OCI-LY3 (cell line): ENCODE results near the gene CCN6.
"Not testable (repeated sequence)": the region's sequence is repeated elsewhere in the genome, so short reads cannot be mapped to it uniquely, and the experiment has no call there.

Source experiments
- H2AFZ ChIP-seq: fragments of 200-600, 300-600 bp; shearing (Covaris generic); 2 replicates; pipeline ENCODE4 v1.6.0; 2014; ENCODE audit warnings: antibody characterized with exemption, low read depth, low read length
- H3K27ac ChIP-seq: fragments of 200-600, 300-600 bp; sonication (generic); 2 replicates; pipeline ENCODE4 v1.5.1; 2014; ENCODE audit warnings: mild to moderate bottlenecking, low read length, moderate library complexity, mixed read lengths
- H3K27me3 ChIP-seq: fragments of 200-600, 300-600 bp; sonication (generic); 2 replicates; pipeline ENCODE4 v1.6.1; 2014; ENCODE audit warnings: low read depth, low read length, mixed read lengths
- H3K36me3 ChIP-seq: fragments of 200-600, 300-600 bp; sonication (generic); replicated peaks from 2 replicates; pipeline ENCODE3; 2014; ENCODE audit warnings: low read depth, low read length, mixed read lengths
- H3K4me1 ChIP-seq: fragments of 300-600, 200-600 bp; sonication (generic); 2 replicates; pipeline ENCODE4 v1.6.1; 2014; ENCODE audit warnings: low read length, mixed read lengths
- H3K4me2 ChIP-seq: fragments of 200-600, 300-600 bp; sonication (generic); 2 replicates; pipeline ENCODE4 v1.6.1; 2014; ENCODE audit warnings: low read length, mixed read lengths
- H3K4me3 ChIP-seq: fragments of 300-600, 200-600 bp; sonication (generic); 2 replicates; pipeline ENCODE4 v1.5.1; 2014; ENCODE audit warnings: antibody characterized with exemption, mild to moderate bottlenecking, low read length, moderate library complexity
- H3K79me2 ChIP-seq: fragments of 300-600, 200-600 bp; shearing (Covaris generic); 2 replicates; pipeline ENCODE4 v1.6.1; 2014; ENCODE audit warnings: mild to moderate bottlenecking, low read length, mixed read lengths
- H3K9ac ChIP-seq: fragments of 300-600, 200-600 bp; shearing (Covaris generic); 2 replicates; pipeline ENCODE4 v1.6.0; 2014; ENCODE audit warnings: mild to moderate bottlenecking, low read length, moderate library complexity
- H3K9me3 ChIP-seq: fragments of 200-600, 300-600 bp; shearing (Covaris generic); 2 replicates; pipeline ENCODE4 v1.6.1; 2014; ENCODE audit warnings: low read length, mixed read lengths; ENCODE audit not compliant: insufficient read depth
- H4K20me1 ChIP-seq: fragments of 200-600, 300-600 bp; sonication (generic); 2 replicates; pipeline ENCODE4 v1.6.1; 2016; ENCODE audit warnings: low read length, mixed read lengths; ENCODE audit not compliant: insufficient read depth
- CTCF ChIP-seq: fragments of 200-600, 300-600 bp; sonication (generic); IDR thresholded peaks from 2 replicates; pipeline ENCODE4 v1.5.1; 2014; ENCODE audit warnings: antibody characterized with exemption, low read length, low read depth
- EZH2phosphoT487 ChIP-seq: fragments of 200-600 bp; shearing (Covaris generic); IDR thresholded peaks from 2 replicates; pipeline ENCODE4 v1.6.1; 2018; ENCODE audit warnings: antibody characterized with exemption, mixed run types, low read depth

CCN6 gene

DNA sequence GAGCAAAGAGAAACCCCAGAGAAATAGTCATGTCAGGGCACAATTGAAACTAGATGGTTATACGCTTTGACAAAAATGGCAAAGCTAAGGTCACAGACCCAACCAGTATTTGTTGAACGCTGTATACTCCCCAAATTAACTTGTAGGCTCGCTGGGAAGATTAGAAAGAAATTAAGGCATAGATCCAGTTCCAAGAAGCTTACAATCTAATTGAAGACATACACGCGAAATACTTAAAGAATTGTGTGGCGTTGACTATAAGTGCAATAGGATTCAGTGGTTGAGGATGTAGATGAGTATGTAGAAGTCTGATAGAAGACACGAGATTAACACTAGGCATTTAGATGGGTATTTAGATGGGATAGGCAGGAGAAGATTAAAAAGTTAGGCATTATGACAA is 34.0 kb downstream of the CCN6 start:
- Histone ChIP-seq H3K27me3 (no peaks in the 10 kb centered on the region), H2AFZ (peak overlapping the region; percentile 95), H3K36me3 (no peaks in the 10 kb centered on the region), H3K79me2 (no peaks in the 10 kb centered on the region), H3K4me2 (peak overlapping the region; percentile 87), H3K27ac (no peak overlapping the region), H4K20me1 (no peaks in the 10 kb centered on the region), H3K4me1 (peaks cover 3% of the 10 kb centered on the region; the same call in 1 of the 2 replicates), H3K9me3 (no peaks in the 10 kb centered on the region), H3K9ac (peak overlapping the region; percentile 40; the same call in 1 of the 2 replicates), H3K4me3 (peak overlapping the region; percentile 98)
- TF ChIP-seq CTCF: no peak
- TF ChIP-seq EZH2phosphoT487: no peak

DNA sequence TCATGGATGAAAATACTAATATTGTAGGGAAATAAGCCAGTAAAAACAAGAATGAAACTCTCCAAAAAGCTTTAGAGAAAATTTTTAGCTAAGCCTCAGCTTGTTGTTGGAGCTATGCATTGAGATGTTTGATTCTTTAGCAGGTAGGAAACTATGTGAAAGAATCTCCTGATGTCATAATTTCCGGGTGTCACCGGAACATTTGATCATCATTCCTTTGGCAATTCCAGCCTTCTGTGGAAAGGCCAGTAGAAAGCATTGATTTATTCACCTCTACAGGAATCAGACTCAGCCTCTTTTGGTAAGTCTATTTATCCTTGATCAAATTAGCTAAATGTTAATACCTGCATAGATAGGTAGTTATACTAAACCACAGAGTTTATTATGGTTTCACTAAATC is 43.0 kb downstream of the CCN6 start:
- H4K20me1 ChIP-seq: no peaks in the 10 kb centered on the region
- no peaks in the 10 kb centered on the region for H3K4me1 ChIP-seq
- no peak overlapping the region for H3K27ac ChIP-seq
- H3K4me2 ChIP-seq: no peak overlapping the region
- H3K36me3 ChIP-seq: no peaks in the 10 kb centered on the region
- no peaks in the 10 kb centered on the region for H3K9me3 ChIP-seq
- no peak overlapping the region for H3K9ac ChIP-seq
- no peak overlapping the region for H3K4me3 ChIP-seq
- no peak overlapping the region for H2AFZ ChIP-seq
- TF ChIP-seq EZH2phosphoT487 (no peak), CTCF (no peak)
- no peaks in the 10 kb centered on the region for H3K27me3 ChIP-seq
- no peaks in the 10 kb centered on the region for H3K79me2 ChIP-seq

DNA sequence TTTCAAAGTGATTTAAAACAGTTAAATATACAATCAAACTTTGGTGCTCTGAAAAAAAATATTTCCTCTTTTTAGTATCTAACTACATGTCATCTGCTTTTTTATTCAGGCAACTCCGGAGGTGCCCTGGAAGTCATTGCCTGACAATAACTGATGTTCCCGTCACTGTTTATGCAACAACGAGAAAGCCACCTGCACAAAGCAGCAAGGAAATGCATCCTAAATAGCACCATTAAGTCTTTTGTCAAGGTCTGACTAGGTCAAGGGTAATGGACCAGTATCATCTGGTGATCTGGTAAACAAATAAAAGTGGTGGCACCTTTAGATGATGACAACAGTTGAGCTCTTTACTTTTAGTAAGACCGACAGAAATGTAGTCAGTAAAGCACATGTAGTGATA is 46.7 kb downstream of the CCN6 start:
- Histone ChIP-seq H3K9me3 (no peaks in the 10 kb centered on the region), H3K4me3 (no peak overlapping the region), H3K79me2 (no peaks in the 10 kb centered on the region), H3K4me1 (no peaks in the 10 kb centered on the region), H3K36me3 (no peaks in the 10 kb centered on the region), H3K9ac (no peak overlapping the region), H4K20me1 (no peaks in the 10 kb centered on the region), H3K27ac (no peak overlapping the region), H3K4me2 (no peak overlapping the region), H3K27me3 (no peaks in the 10 kb centered on the region), H2AFZ (no peak overlapping the region)
- TF ChIP-seq EZH2phosphoT487 (no peak), CTCF (no peak)

DNA sequence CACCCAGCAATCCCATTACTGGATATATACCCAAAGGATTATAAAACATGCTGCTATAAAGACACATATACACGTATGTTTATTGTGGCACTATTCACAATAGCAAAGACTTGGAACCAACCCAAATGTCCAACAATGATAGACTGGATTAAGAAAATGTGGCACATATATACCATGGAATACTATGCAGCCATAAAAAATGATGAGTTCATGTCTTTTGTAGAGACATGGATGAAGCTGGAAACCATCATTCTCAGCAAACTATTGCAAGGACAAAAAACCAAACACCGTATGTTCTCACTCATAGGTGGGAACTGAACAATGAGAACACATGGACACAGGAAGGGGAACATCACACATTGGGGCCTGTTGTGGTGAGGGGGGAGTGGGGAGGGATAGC is 52.1 kb downstream of the CCN6 start:
- H3K27me3 ChIP-seq, H3K4me3 ChIP-seq, H2AFZ ChIP-seq, H3K36me3 ChIP-seq, H3K9me3 ChIP-seq, H3K9ac ChIP-seq, H3K27ac ChIP-seq, H3K4me1 ChIP-seq, H3K4me2 ChIP-seq, H3K79me2 ChIP-seq, H4K20me1 ChIP-seq: not testable (repeated sequence)

GRCh38 chr6:112106562-112106961 is 52.7 kb downstream of the CCN6 start:
- TF ChIP-seq EZH2phosphoT487 (no peak), CTCF (no peak)
- H3K27ac ChIP-seq: no peak overlapping the region
- no peaks in the 10 kb centered on the region for H3K27me3 ChIP-seq

More at GRCh38 chr6:112106562-112106961, 52.7 kb downstream of the CCN6 start:
- H2AFZ ChIP-seq: no peak overlapping the region
- H3K4me1 ChIP-seq: no peaks in the 10 kb centered on the region
- no peak overlapping the region for H3K4me2 ChIP-seq
- no peaks in the 10 kb centered on the region for H3K36me3 ChIP-seq
- H3K9ac ChIP-seq: no peak overlapping the region
- H3K9me3 ChIP-seq: no peaks in the 10 kb centered on the region
- H3K79me2 ChIP-seq: no peaks in the 10 kb centered on the region
- H3K4me3 ChIP-seq: no peak overlapping the region
- no peaks in the 10 kb centered on the region for H4K20me1 ChIP-seq
